Epithelial cell of proximal tubule (primary cell): ENCODE data around the gene CHFR. TPM values are rescaled to one million over a fixed set of nuclear protein-coding genes. Genes with fewer than 3 reads are reported as not detected.
"Not testable (repeated sequence)": the region's sequence is repeated elsewhere in the genome, so short reads cannot be mapped to it uniquely, and the experiment has no call there.

Source experiments
- DNase-seq: peaks from one replicate; pipeline ENCODE4 v3.0.0-alpha.2; 2011; ENCODE audit warnings: low read depth
- H3K4me3 ChIP-seq: 2 replicates; pipeline ENCODE4 v1.5.1; 2011; ENCODE audit warnings: low read depth, mild to moderate bottlenecking, low read length
- CTCF ChIP-seq: conservative IDR thresholded peaks from 2 replicates; pipeline ENCODE4 v1.5.1; 2012; ENCODE audit warnings: low read depth, mild to moderate bottlenecking, low read length
- total RNA-seq: library from RNA; depleted of rRNA; stranded (reverse); fragments of >200 nt; gene quantifications from 2 replicates; pipeline ENCODE4 v1.2.3, GENCODE V29; 2015

Gene CHFR
- total RNA-seq, 1 donor from 2014 or later: 26.2 TPM

GRCh38 chr12:132824053-132824452 is 63.4 kb downstream of the CHFR start:
- no peak for DNase-seq
- no peak overlapping the region for H3K4me3 ChIP-seq
- no peak for TF ChIP-seq CTCF

- no peak overlapping the region for H3K4me3 ChIP-seq
These were observed 68.8 kb downstream of the CHFR start for GRCh38 chr12:132818562-132818961.

GRCh38 chr12:132814232-132814631 is 73.2 kb downstream of the CHFR start:
- no peak overlapping the region for H3K4me3 ChIP-seq
- no peak for TF ChIP-seq CTCF
- DNase-seq: no peak

More at GRCh38 chr12:132818562-132818961, 68.8 kb downstream of the CHFR start:
- TF ChIP-seq CTCF: no peak
- no peak for DNase-seq

GRCh38 chr12:132813443-132813842 is 74.0 kb downstream of the CHFR start:
- no peak overlapping the region for H3K4me3 ChIP-seq
- DNase-seq: no peak
- no peak for TF ChIP-seq CTCF

- no peak for TF ChIP-seq CTCF
- no peak overlapping the region for H3K4me3 ChIP-seq
- no peak for DNase-seq
These were observed 74.6 kb downstream of the CHFR start for GRCh38 chr12:132812631-132813305.

GRCh38 chr12:132809391-132809790 is 78.0 kb downstream of the CHFR start:
- peak; percentile 36 for TF ChIP-seq CTCF
- H3K4me3 ChIP-seq, DNase-seq: not testable (repeated sequence)
